ENCODE data around the gene FDPS. TPM values are rescaled to one million over a fixed set of nuclear protein-coding genes. Genes with fewer than 3 reads are reported as not detected.
"Not testable (repeated sequence)": the region's sequence is repeated elsewhere in the genome, so short reads cannot be mapped to it uniquely, and the experiment has no call there.

Gene FDPS
- total RNA-seq, 6 donors from 2014 or later, result 129 to 256 (median 179) TPM

DNA sequence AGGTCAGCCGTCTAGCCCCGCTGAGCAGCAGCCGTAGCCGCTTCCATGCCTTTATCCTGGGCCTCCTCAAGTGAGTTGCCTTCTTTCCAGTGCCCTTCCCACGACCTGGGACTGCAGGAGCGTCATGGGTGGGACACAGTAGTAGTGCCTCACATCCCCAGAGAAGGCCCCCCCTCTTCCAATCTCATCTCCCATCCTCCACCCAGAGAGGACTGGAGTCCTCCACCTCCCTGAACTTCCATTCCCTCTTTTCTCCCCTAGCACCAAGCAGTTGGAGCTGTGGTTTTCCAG lies 16.9 kb downstream of the FDPS start:
- no peaks in the 10 kb centered on the region for H3K9me3 ChIP-seq
- TF ChIP-seq, protein P1, sequence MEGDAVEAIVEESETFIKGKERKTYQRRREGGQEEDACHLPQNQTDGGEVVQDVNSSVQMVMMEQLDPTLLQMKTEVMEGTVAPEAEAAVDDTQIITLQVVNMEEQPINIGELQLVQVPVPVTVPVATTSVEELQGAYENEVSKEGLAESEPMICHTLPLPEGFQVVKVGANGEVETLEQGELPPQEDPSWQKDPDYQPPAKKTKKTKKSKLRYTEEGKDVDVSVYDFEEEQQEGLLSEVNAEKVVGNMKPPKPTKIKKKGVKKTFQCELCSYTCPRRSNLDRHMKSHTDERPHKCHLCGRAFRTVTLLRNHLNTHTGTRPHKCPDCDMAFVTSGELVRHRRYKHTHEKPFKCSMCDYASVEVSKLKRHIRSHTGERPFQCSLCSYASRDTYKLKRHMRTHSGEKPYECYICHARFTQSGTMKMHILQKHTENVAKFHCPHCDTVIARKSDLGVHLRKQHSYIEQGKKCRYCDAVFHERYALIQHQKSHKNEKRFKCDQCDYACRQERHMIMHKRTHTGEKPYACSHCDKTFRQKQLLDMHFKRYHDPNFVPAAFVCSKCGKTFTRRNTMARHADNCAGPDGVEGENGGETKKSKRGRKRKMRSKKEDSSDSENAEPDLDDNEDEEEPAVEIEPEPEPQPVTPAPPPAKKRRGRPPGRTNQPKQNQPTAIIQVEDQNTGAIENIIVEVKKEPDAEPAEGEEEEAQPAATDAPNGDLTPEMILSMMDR (IDR thresholded peaks at IDR 0.05), result no peak
- TF ChIP-seq POLR2A (IDR thresholded peaks at IDR 0.05) (no peak), POLR2AphosphoS5 (IDR thresholded peaks at IDR 0.05) (no peak), EP300 (IDR thresholded peaks at IDR 0.05) (no peak)
- ATAC-seq (ENCODE audit: low FRiP score in 2 of 2) (no peak), DNase-seq (no peak)
- 55 to 90% methylated on average over 6 of the region's 6 CpGs for WGBS, 2 donors
- no peaks in the 10 kb centered on the region for H3K27me3 ChIP-seq
- H3K27ac ChIP-seq, result peak overlapping the region; percentile 14 to 97 (median 96)
- H3K4me3 ChIP-seq, result peak overlapping the region in 3 of 4 donors; percentile 73 to 87 (median 83)
- peaks cover 28 to 58% (median 36%) of the 10 kb centered on the region in 4 donors for H3K4me1 ChIP-seq
- H3K36me3 ChIP-seq, result peaks cover 0 to 33% (median 15%) of the 10 kb centered on the region in 4 donors

DNA sequence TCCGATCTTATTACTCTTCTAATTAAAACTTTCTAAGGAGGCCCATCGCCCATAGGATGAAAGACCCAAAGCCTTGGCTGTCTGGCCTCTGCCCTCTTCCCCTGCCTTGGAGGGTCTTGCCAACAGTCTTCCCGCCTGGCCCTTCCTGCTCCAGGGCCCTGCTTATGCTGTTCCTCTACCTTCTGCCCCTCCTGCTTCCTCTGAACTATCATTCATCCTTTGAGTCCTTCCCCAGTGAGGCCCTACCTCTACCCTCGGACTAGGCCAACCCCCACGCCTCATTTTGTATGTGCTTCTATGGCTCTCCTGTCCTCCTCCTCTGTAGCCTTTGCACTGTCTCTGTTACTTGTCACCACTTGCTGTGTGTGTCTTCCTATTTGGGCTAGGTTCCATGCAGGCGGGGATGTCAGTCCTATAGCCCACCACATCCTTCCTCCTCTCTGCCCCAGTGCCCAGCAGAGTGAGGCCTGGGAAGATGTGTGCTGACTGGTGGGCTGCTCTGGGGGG lies 17.4 kb downstream of the FDPS start:
- H3K27ac ChIP-seq, result peak overlapping the region in 1 of 4 donors; percentile 97
- TF ChIP-seq POLR2AphosphoS5 (IDR thresholded peaks at IDR 0.05) (no peak), POLR2A (IDR thresholded peaks at IDR 0.05) (no peak), EP300 (IDR thresholded peaks at IDR 0.05) (no peak)
- TF ChIP-seq, protein P1 (IDR thresholded peaks at IDR 0.05), result no peak
- H3K27me3 ChIP-seq, result no peaks in the 10 kb centered on the region
- WGBS, 2 donors, result 84 to 86% methylated on average over 6 of the region's 6 CpGs
- DNase-seq (no peak), ATAC-seq (ENCODE audit: low FRiP score in 2 of 2) (no peak)
- H3K36me3 ChIP-seq, result peaks cover 0 to 38% (median 19%) of the 10 kb centered on the region in 4 donors
- H3K4me3 ChIP-seq, result no peak overlapping the region
- H3K9me3 ChIP-seq, result no peaks in the 10 kb centered on the region
- H3K4me1 ChIP-seq, result peaks cover 25 to 55% (median 32%) of the 10 kb centered on the region in 4 donors

DNA sequence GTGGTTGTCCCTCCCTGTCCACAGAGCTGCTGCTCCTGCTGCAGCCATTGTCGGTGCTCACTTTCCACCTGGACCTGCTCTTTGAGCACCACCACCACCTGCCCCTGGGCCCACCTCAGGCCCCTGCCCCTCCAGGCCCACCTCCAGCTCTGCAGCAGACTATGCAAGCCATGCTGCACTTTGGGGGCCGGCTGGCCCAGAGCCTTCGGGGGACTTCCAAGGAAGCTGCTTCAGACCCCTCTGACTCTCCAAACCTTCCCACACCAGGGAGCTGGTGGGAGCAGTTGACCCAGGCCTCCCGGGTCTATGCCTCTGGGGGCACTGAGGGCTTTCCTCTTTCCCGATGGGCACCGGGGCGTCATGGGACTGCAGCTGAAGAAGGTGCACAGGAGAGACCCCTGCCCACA lies 18.0 kb downstream of the FDPS start:
- no peaks in the 10 kb centered on the region for H3K27me3 ChIP-seq
- WGBS, 2 donors, result 94 to 100% methylated on average over 1 to 7 of the region's 7 CpGs
- H3K4me3 ChIP-seq, result no peak overlapping the region
- no peaks in the 10 kb centered on the region for H3K9me3 ChIP-seq
- DNase-seq, result peak in 1 of 2 donors; percentile 72
- TF ChIP-seq POLR2AphosphoS5 (IDR thresholded peaks at IDR 0.05) (no peak), POLR2A (IDR thresholded peaks at IDR 0.05) (no peak), EP300 (IDR thresholded peaks at IDR 0.05) (no peak)
- TF ChIP-seq, protein P1 (IDR thresholded peaks at IDR 0.05), result no peak
- ATAC-seq (ENCODE audit: low FRiP score in 2 of 2), result no peak
- H3K36me3 ChIP-seq, result peaks cover 0 to 44% (median 22%) of the 10 kb centered on the region in 4 donors
- H3K27ac ChIP-seq, result peak overlapping the region in 1 of 4 donors; percentile 5
- H3K4me1 ChIP-seq, result peaks cover 20 to 50% (median 27%) of the 10 kb centered on the region in 4 donors

DNA sequence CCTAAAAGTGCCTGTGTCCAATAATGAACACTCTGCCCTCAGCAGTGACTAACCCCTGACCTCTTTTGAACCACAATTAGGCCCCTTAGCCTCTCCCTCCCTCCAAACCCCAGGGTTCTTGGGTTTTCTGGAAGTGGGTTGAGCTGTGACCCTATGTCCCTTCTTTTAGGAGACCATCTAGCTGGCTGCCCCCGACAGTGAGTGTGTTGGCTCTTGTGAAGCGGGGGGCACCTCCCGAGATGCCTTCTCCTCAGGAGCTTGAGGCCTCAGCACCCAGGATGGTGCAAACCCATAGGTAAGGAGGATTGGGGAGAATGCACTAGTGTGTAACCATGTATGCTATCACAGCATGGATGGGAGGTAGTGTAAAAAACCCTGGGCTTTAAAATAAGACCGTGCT lies 19.3 kb downstream of the FDPS start:
- ATAC-seq (ENCODE audit: low FRiP score in 2 of 2), result no peak
- Histone ChIP-seq H3K4me1 (peaks cover 8 to 36% (median 14%) of the 10 kb centered on the region in 4 donors), H3K27ac (no peak overlapping the region), H3K9me3 (no peaks in the 10 kb centered on the region), H3K4me3 (no peak overlapping the region), H3K36me3 (peaks cover 0 to 49% (median 22%) of the 10 kb centered on the region in 4 donors), H3K27me3 (no peaks in the 10 kb centered on the region)
- DNase-seq, result no peak
- 87 to 92% methylated on average over 4 of the region's 4 CpGs for WGBS, 2 donors
- TF ChIP-seq, protein P1 (IDR thresholded peaks at IDR 0.05), result no peak
- TF ChIP-seq EP300 (IDR thresholded peaks at IDR 0.05) (no peak), POLR2A (IDR thresholded peaks at IDR 0.05) (no peak), POLR2AphosphoS5 (IDR thresholded peaks at IDR 0.05) (no peak)

DNA sequence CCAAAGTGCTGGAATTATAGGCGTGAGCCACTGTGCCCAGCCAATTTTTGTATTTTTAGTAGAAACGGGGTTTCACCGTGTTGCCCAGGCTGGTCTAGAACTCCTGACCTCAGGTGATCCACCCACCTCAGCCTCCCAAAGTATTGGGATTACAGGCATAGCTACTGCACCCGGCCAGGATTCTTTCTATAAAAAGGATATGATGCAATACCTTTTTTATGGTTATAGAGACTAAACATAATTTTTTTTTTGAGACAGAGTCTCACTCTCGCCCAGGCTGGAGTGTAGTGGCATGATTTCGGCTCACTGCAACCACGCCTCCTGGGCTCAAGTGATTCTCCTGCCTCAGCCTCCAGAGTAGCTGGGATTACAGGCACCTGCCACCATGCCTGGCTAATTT lies 20.2 kb downstream of the FDPS start:
- H3K9me3 ChIP-seq; ATAC-seq (ENCODE audit: low FRiP score in 2 of 2); H3K4me3 ChIP-seq; H3K27me3 ChIP-seq; DNase-seq: not testable (repeated sequence)
- Histone ChIP-seq H3K27ac (peak overlapping the region in 1 of 4 donors; percentile 17), H3K4me1 (peaks cover 8 to 34% (median 14%) of the 10 kb centered on the region in 4 donors), H3K36me3 (peaks cover under 1 to 58% (median 25%) of the 10 kb centered on the region in 4 donors)
- 75 to 76% methylated on average over 7 of the region's 7 CpGs for WGBS, 2 donors

Measured in upper lobe of left lung (tissue), 6 donors.